Lower leg skin (tissue), 4 donors: Measurements from ENCODE around the gene HSPA9. TPM values are rescaled to one million over a fixed set of nuclear protein-coding genes. Genes with fewer than 3 reads are reported as not detected.

ENCODE experiments used
- DNase-seq, 2 donors: peaks; one replicate each; pipeline ENCODE4 v3.0.0-alpha.2; 2019; ENCODE audit warnings: low spot score in 2 of 2
- H3K4me3 ChIP-seq: fragments of 200-600 bp; sonication (generic); 2 replicates; pipeline ENCODE4 v1.5.1; 2017; ENCODE audit warnings: mild to moderate bottlenecking, low read depth; ENCODE audit not compliant: poor library complexity, severe bottlenecking
- POLR2A ChIP-seq, 2 donors: fragments of 450-650 bp; IDR thresholded peaks; one replicate each; pipeline ENCODE4 v1.6.1; 2016 to 2017; ENCODE audit warnings: antibody characterized with exemption in 2 of 2, mild to moderate bottlenecking in 1 of 2, moderate library complexity in 1 of 2
- WGBS, 2 donors: methylation state at CpG; one replicate each; pipeline ENCODE4 v1.1.5; 2018; 5-methylcytosine and 5-hydroxymethylcytosine counted together
- intact Hi-C: fragments of 100-400 bp; cut with DNase I; formaldehyde crosslinking; loops from one replicate; pipeline ENCODE4 v1.15.0; 2023; ENCODE audit warnings: low total_unique reads
- total RNA-seq, 4 donors: library from RNA; depleted of rRNA; stranded (reverse); fragments of >200 nt; gene quantifications; one replicate each; pipeline ENCODE4 v1.1.0, GENCODE V29; 2016
- TF ChIP-seq, protein P1 (sequence below), 3 donors: fragments of 450-650 bp; IDR thresholded peaks; one replicate each; pipeline ENCODE4 v1.5.1; 2016; ENCODE audit warnings: antibody characterized with exemption in 3 of 3, mild to moderate bottlenecking in 3 of 3, moderate library complexity in 2 of 3

HSPA9 gene
- total RNA-seq, 4 donors from 2014 or later = 206 to 248 (median 216) TPM

DNA sequence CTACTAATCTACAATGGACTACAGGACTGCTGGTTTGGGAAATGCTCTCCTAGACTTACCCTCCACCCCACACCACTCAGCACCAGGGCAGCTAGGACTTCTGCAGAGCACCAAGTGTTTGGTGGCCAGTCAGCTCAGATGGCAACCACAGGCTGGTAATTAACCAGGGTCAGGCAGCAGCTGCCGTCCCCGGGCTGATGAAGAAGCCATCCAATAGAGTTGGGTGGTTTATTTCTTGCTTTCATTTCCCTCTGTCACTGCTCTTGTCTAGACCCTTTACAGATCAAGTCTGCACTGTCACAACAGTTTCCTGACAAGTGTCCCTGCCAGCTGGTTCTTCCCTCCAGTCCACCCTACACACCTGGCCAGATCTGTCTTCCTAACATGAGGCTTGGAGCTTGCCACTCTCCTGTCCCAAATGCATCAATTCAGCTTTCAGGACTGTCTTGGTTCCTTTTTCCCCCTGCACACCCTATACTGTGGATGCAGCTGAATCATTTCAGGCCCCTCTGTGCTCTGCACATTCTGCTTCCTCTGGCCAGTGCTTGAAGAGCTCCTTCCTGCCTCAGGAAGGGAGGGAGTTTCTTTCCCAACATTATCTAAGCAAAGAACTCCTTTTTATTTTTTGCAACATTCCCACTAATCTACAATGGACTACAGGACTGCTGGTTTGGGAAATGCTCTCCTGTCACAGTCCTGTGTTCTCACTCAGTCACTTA, 30.2 kb upstream of the HSPA9 start:
- WGBS, 2 donors = 48 to 56% methylated on average over 2 of the region's 2 CpGs
- H3K4me3 ChIP-seq = no peak overlapping the region
- intact Hi-C loops = no loop called here
- TF ChIP-seq, protein P1, sequence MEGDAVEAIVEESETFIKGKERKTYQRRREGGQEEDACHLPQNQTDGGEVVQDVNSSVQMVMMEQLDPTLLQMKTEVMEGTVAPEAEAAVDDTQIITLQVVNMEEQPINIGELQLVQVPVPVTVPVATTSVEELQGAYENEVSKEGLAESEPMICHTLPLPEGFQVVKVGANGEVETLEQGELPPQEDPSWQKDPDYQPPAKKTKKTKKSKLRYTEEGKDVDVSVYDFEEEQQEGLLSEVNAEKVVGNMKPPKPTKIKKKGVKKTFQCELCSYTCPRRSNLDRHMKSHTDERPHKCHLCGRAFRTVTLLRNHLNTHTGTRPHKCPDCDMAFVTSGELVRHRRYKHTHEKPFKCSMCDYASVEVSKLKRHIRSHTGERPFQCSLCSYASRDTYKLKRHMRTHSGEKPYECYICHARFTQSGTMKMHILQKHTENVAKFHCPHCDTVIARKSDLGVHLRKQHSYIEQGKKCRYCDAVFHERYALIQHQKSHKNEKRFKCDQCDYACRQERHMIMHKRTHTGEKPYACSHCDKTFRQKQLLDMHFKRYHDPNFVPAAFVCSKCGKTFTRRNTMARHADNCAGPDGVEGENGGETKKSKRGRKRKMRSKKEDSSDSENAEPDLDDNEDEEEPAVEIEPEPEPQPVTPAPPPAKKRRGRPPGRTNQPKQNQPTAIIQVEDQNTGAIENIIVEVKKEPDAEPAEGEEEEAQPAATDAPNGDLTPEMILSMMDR (IDR thresholded peaks at IDR 0.05) = no peak
- TF ChIP-seq POLR2A (IDR thresholded peaks at IDR 0.05) = no peak
- peak in 1 of 2 donors; percentile 61 for DNase-seq

DNA sequence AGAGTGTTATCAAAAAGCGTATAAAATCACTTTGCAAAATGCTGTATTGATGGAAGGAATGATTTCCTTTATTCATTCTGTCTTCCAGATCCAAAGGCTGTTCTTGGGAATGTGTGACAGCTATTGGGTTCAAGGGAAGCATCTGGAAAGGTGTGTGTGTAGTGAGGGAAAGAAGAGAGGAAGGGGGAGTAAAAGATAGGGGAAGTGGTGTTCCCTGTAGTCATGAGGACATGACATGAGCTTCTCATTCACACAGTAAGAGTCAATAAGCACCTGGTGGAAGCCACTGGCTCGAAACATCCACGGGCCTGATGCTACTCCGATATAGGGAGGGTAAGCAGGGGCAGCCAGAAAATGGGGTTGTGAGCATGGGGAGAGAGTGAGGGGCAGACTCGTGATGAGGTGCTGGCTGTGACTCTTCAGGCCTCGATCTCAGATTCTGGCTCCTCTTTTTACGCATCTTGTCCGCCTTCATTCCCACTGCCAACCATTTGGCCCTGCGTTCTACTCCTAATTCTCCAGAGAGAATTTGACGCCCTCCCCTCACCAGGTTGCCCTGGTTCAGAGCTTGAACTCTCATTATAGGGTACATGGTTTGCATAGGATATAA, 29.1 kb upstream of the HSPA9 start:
- no peak overlapping the region for H3K4me3 ChIP-seq
- TF ChIP-seq, protein P1 (IDR thresholded peaks at IDR 0.05) = no peak
- TF ChIP-seq POLR2A (IDR thresholded peaks at IDR 0.05) = no peak
- intact Hi-C loops = no loop called here
- 88 to 91% methylated on average over 10 of the region's 10 CpGs for WGBS, 2 donors
- peak in 1 of 2 donors; percentile 52 for DNase-seq

DNA sequence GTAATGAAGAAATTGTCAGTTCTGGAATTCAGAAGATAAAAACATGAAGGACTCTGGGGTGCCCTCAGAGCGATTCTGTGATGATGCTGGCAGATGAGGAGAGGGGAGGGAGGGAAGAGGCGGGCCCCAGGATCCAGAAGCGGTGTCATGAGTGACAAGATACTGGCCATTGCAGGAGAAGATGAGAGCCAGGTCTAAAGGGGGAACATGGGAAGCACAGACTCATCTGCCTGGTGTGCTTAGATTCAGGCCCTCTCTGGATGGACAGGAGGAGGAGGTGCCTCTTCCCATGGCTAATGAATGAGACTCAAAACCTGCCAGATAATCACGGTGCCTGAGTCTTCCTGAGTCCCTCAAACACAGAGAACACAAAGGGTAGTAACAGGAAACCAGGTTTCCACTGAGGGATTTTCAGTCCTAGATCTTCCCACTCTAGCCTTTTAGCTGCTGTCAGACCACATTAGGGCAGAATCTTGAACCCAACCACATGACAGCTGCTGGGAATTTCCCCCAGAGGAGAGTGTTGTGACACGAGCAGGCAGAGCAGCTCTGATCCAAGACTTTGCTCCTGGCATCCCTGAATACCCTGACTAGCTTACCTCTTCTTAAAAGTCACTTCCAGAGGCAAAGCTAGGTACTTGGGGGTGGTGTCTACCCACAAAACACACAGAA, 28.2 kb upstream of the HSPA9 start:
- intact Hi-C loops = no loop called here

DNA sequence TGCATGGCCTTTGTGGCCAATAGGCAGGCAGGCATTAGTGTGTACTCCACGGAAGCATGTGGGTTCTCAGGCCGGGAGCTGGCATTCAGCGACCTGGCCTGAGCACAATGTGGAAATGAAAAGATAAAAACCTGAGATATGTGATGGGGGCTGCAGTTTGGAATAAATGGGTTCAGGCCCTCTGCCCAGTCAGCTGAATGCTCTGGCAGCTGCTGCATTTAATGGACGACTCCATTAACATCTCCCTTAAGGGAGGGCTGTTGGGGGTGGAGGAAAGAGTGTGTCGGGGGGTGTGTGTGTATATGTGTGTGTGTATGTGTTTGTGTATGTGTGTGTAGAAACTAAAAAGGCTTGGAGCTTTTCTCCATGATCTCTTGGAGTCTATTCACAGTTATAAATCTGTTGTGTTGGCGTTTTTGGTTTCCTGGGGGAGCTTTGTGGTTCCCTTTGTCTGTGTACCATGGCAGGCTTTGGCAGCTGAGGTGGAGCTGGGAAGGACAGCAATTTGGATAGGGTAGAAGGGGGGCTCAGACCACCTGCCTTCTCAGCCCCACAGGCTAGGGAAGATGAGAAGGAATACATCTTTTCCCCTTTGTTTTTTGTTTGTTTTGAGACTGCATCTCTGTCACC, 27.3 kb upstream of the HSPA9 start:
- intact Hi-C loops = no loop called here
- H3K4me3 ChIP-seq = no peak overlapping the region
- peak in 1 of 2 donors; percentile 63 for DNase-seq
- TF ChIP-seq, protein P1 (IDR thresholded peaks at IDR 0.05) = no peak
- TF ChIP-seq POLR2A (IDR thresholded peaks at IDR 0.05) = no peak
- WGBS, 2 donors = 71 to 80% methylated on average over 6 of the region's 6 CpGs

More for the DNA sequence above, 28.2 kb upstream of the HSPA9 start:
- TF ChIP-seq, protein P1 (IDR thresholded peaks at IDR 0.05) = no peak
- no peak for TF ChIP-seq POLR2A (IDR thresholded peaks at IDR 0.05)
- no peak overlapping the region for H3K4me3 ChIP-seq
- 62 to 63% methylated on average over 5 of the region's 5 CpGs for WGBS, 2 donors
- DNase-seq = peak in 1 of 2 donors; percentile 46

DNA sequence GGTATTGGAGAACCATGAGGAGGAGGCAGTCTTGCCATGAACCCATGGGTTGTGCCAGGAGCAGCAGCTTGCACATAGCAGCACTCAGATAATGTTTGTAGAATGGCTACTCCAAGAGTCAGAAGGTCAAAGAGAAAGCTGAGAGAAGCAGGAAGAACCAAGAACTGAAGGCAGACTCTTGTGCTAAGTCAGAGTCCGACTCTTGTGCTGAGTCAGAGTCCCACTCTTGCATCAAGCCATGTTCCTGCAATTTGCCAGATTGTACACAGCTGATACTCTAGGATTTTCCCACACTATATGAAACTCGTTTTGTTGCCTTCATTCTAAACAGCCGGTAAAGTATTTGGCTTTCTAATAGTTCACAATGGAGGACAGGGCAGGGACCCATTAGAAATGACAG, 26.2 kb upstream of the HSPA9 start:
- 44 to 45% methylated on average over 3 of the region's 3 CpGs for WGBS, 2 donors
- TF ChIP-seq POLR2A (IDR thresholded peaks at IDR 0.05) = no peak
- TF ChIP-seq, protein P1 (IDR thresholded peaks at IDR 0.05) = no peak
- intact Hi-C loops = no loop called here
- peak in 1 of 2 donors; percentile 76 for DNase-seq
- no peak overlapping the region for H3K4me3 ChIP-seq
